ENCODE measurements around the gene KLC3.

The KLC3 gene

GRCh38 chr19:45352062-45352461, 11.5 kb downstream of the KLC3 start:
- no peak for DNase-seq (ENCODE audit: low read depth, low spot score)
- H3K4me3 ChIP-seq (ENCODE audit: low read depth, low read length): no peak overlapping the region
- in situ Hi-C loops (cut with HindIII; ENCODE audit: low sequenced_read_pairs): no loop called here
- TF ChIP-seq, protein P1, sequence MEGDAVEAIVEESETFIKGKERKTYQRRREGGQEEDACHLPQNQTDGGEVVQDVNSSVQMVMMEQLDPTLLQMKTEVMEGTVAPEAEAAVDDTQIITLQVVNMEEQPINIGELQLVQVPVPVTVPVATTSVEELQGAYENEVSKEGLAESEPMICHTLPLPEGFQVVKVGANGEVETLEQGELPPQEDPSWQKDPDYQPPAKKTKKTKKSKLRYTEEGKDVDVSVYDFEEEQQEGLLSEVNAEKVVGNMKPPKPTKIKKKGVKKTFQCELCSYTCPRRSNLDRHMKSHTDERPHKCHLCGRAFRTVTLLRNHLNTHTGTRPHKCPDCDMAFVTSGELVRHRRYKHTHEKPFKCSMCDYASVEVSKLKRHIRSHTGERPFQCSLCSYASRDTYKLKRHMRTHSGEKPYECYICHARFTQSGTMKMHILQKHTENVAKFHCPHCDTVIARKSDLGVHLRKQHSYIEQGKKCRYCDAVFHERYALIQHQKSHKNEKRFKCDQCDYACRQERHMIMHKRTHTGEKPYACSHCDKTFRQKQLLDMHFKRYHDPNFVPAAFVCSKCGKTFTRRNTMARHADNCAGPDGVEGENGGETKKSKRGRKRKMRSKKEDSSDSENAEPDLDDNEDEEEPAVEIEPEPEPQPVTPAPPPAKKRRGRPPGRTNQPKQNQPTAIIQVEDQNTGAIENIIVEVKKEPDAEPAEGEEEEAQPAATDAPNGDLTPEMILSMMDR (IDR thresholded peaks at IDR 0.05; ENCODE audit: low read depth, low read length): no peak

DNA sequence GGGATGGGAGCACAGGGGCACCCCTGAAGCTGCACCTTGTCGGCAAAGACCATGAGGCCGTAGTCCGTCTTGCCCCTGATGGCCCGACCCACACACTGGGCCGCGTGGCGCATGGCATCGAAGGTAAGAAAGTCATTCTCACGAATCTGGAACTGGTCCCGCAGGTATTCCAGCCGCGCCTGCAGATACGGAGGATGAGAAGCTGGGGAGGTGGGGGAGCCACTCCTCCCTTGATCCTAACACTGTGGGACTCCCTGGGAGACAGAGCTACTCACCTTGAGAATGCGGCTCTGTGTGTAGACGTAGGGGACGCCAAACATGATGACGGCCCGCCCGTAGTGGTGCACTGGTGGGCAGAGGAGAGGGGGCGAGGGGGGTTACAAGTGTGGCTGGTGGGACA, 11.9 kb downstream of the KLC3 start:
- TF ChIP-seq, protein P1 (IDR thresholded peaks at IDR 0.05; ENCODE audit: low read depth, low read length): no peak
- no peak overlapping the region for H3K4me3 ChIP-seq (ENCODE audit: low read depth, low read length)
- in situ Hi-C loops (cut with HindIII; ENCODE audit: low sequenced_read_pairs): no loop called here
- DNase-seq (ENCODE audit: low read depth, low spot score): no peak

- TF ChIP-seq, protein P1 (IDR thresholded peaks at IDR 0.05; ENCODE audit: low read depth, low read length): no peak
- in situ Hi-C loops (cut with HindIII; ENCODE audit: low sequenced_read_pairs): no loop called here
- no peak overlapping the region for H3K4me3 ChIP-seq (ENCODE audit: low read depth, low read length)
- DNase-seq (ENCODE audit: low read depth, low spot score): no peak
Measured at GRCh38 chr19:45352914-45353796, 12.6 kb downstream of the KLC3 start.

GRCh38 chr19:45354241-45354842, 13.8 kb downstream of the KLC3 start:
- H3K4me3 ChIP-seq (ENCODE audit: low read depth, low read length): no peak overlapping the region
- TF ChIP-seq, protein P1 (IDR thresholded peaks at IDR 0.05; ENCODE audit: low read depth, low read length): no peak
- no peak for DNase-seq (ENCODE audit: low read depth, low spot score)
- in situ Hi-C loops (cut with HindIII; ENCODE audit: low sequenced_read_pairs): no loop called here

DNA sequence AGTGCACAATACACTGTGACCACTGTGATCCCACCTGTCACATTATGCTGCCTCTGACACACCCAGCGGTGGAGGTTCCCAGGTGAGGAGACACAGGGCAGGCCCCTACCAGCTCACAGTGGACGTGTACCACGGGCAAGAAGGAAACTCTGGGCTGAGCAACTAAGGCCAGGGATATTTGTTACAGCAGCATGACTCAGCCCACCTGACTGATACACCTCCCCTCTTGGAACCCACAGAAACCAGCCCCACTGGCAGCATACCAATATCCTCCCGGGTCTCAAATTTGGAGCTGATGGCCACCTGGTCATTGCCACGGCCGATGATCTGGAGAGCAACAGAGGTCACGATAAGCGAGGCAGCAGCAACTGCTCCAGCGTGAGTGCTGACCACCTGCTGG, 14.9 kb downstream of the KLC3 start:
- DNase-seq (ENCODE audit: low read depth, low spot score): no peak
- no peak overlapping the region for H3K4me3 ChIP-seq (ENCODE audit: low read depth, low read length)
- in situ Hi-C loops (cut with HindIII; ENCODE audit: low sequenced_read_pairs): no loop called here
- TF ChIP-seq, protein P1 (IDR thresholded peaks at IDR 0.05; ENCODE audit: low read depth, low read length): no peak

GRCh38 chr19:45355910-45356309, 15.4 kb downstream of the KLC3 start:
- TF ChIP-seq, protein P1 (IDR thresholded peaks at IDR 0.05; ENCODE audit: low read depth, low read length): no peak
- in situ Hi-C loops (cut with HindIII; ENCODE audit: low sequenced_read_pairs): no loop called here
- H3K4me3 ChIP-seq (ENCODE audit: low read depth, low read length): no peak overlapping the region
- DNase-seq (ENCODE audit: low read depth, low spot score): no peak
